Measurements from ENCODE around the gene CRB1. TPM values are rescaled to one million over a fixed set of nuclear protein-coding genes. Genes with fewer than 3 reads are reported as not detected.

CRB1 gene
- total and polyA plus RNA-seq, 2 of the 8 experiments (the other 6 are each of a cell fraction or from before 2014, with no cell fraction given), result 0.03 TPM; not detected in 1

DNA sequence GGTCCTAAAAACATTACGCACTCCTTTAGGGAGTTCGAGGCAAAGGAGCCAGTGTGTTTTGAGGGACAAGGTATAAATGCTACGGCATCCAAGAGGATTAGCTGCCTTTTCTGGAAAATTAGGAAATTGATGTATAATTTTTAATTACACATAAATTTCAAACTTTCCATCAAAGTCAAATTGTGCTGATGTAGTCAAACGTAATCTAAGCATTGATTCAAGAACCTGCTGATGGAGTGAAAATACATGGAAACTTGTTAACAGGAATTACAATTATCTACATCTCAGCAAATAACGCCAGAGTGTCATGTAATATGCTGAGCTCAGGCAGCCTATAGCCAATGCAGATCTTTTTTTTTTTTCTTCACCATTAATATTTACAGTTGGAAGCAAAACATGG is 194.5 kb downstream of the CRB1 start:
- Histone ChIP-seq H2BK20ac (ENCODE audit: low read length) (no peak overlapping the region), H3K27ac (ENCODE audit: low read depth, low read length) (no peak overlapping the region), H3K27me3 (replicated peaks in 1 of 4; ENCODE audit: control insufficient read depth in 3 of 4, extremely low read depth in 1 of 4, insufficient read depth in 3 of 4, low read length in 3 of 4) (peaks cover 0 to 1% (median 0%) of the 10 kb centered on the region in 4 experiments; a peak in 1 of 7 replicates), H3K23ac (ENCODE audit: insufficient read length) (no peak overlapping the region), H2BK120ac (replicated peaks; ENCODE audit: low read depth, low read length) (no peak overlapping the region), H3K4me2 (ENCODE audit: insufficient read depth in 1 of 2, low read depth in 2 of 2, low read length in 2 of 2) (no peak overlapping the region), H2BK5ac (ENCODE audit: low read depth, low read length) (no peak overlapping the region), H3K9me3 (ENCODE audit: insufficient read depth in 2 of 2, low read depth in 1 of 2, low read length in 1 of 2) (no peaks in the 10 kb centered on the region), H3K4me1 (replicated peaks in 1 of 4; ENCODE audit: control insufficient read depth in 3 of 4, insufficient read depth in 4 of 4, low read length in 3 of 4) (peaks cover 0 to 6% (median 5%) of the 10 kb centered on the region in 4 experiments; a peak in 4 of 7 replicates), H3K4ac (replicated peaks; ENCODE audit: insufficient read length, low read depth, low read length) (no peak overlapping the region), H4K8ac (ENCODE audit: extremely low read depth, insufficient read depth, low read length) (no peak overlapping the region), H2BK15ac (ENCODE audit: low read length) (no peak overlapping the region), H3K79me2 (ENCODE audit: control insufficient read depth in 1 of 2, insufficient read depth in 2 of 2, low read length in 2 of 2) (no peaks in the 10 kb centered on the region), H4K91ac (replicated peaks; ENCODE audit: insufficient read length, low read length) (no peak overlapping the region), H3K79me1 (ENCODE audit: low read depth, low read length) (no peaks in the 10 kb centered on the region; the same call in 1 of the 2 replicates), H3K36me3 (ENCODE audit: control insufficient read depth in 2 of 4, insufficient read depth in 4 of 4, low read length in 3 of 4) (no peaks in the 10 kb centered on the region), H2AFZ (ENCODE audit: low read length) (no peak overlapping the region), H3K56ac (replicated peaks; ENCODE audit: insufficient read length, low read depth, low read length) (no peak overlapping the region), H2AK5ac (ENCODE audit: low read depth, low read length) (no peak overlapping the region), H3K9ac (replicated peaks in 1 of 4; ENCODE audit: extremely low read depth in 1 of 4, low read depth in 3 of 4, low read length in 3 of 4) (no peak overlapping the region), H3K14ac (ENCODE audit: insufficient read length) (no peak overlapping the region), H4K5ac (ENCODE audit: insufficient read length, low read depth, low read length) (no peak overlapping the region), H4K20me1 (replicated peaks in 1 of 2; ENCODE audit: control insufficient read depth in 1 of 2, insufficient read depth in 2 of 2, low read length in 2 of 2) (no peaks in the 10 kb centered on the region), H3K18ac (ENCODE audit: extremely low read depth, low read length) (no peak overlapping the region), H3K23me2 (ENCODE audit: low read depth, low read length) (no peaks in the 10 kb centered on the region), H2BK12ac (ENCODE audit: low read depth, low read length) (no peak overlapping the region), H3K4me3 (ENCODE audit: extremely low read depth in 1 of 4, insufficient read depth in 2 of 4, low read depth in 3 of 4, low read length in 4 of 4) (no peak overlapping the region)
- WGBS, 2 experiments (ENCODE audit: extremely low coverage in 1 of 2, insufficient coverage in 1 of 2, insufficient read length in 1 of 2, insufficient replicate concordance in 2 of 2, low coverage in 1 of 2, low lambda C conversion rate in 2 of 2, missing lambda C conversion rate in 1 of 2), result 92% methylated on average over 5 of the region's 5 CpGs; no CpG with 5 or more reads in 1 of the 2 experiments
- POLR2A ChIA-PET (ENCODE audit: partially characterized antibody), result no interaction called here
- DNase-seq (ENCODE audit: low read depth in 1 of 2, low spot score in 2 of 2) (no peak), FAIRE-seq (no peak)
- CTCF ChIA-PET (ENCODE audit: partially characterized antibody), result interaction anchor here (0.6 to 1.4 kb wide), 3 partner anchors 29 to 306 kb away, joined by 3 to 9 read pairs (median 4); no protein-coding TSS in a partner anchor
- TF ChIP-seq RFX5 (IDR thresholded peaks at IDR 0.05; ENCODE audit: borderline replicate concordance, low read depth, low read length), result no peak
- no peak for TF ChIP-seq CHD2 (IDR thresholded peaks at IDR 0.05; ENCODE audit: low read length)
- TF ChIP-seq TCF12 (IDR thresholded peaks at IDR 0.05; ENCODE audit: low read depth, low read length), result no peak
- no peak for TF ChIP-seq MAFK (IDR thresholded peaks at IDR 0.05; ENCODE audit: low read depth, low read length)
- no peak for TF ChIP-seq JUND (IDR thresholded peaks at IDR 0.05; ENCODE audit: low read length)
- TF ChIP-seq CBX8 (IDR thresholded peaks at IDR 0.05; ENCODE audit: borderline replicate concordance, low read depth, low read length), result no peak
- TF ChIP-seq SIN3A (conservative IDR thresholded peaks at IDR 0.05 in 1 of 2, IDR thresholded peaks at IDR 0.05 in 1 of 2; ENCODE audit: low read depth in 1 of 2, low read length in 2 of 2), result no peak
- TF ChIP-seq ZNF274 (IDR thresholded peaks at IDR 0.05; ENCODE audit: borderline replicate concordance, extremely low read depth, low read length), result no peak
